A549 treated with AZD9567 at 1 μM for 4 hours (cell line): ENCODE results near the gene ZNF253. TPM values are rescaled to one million over a fixed set of nuclear protein-coding genes. Genes with fewer than 3 reads are reported as not detected.

Source experiments
- total RNA-seq: library from RNA; stranded (reverse); fragments of 200-300 nt; extraction: Qiagen RNA extraction; gene quantifications from 5 replicates; pipeline ENCODE4 v1.2.3, GENCODE V29; 2022; ENCODE audit not compliant: insufficient read depth

ZNF253 gene
- total RNA-seq: not detected in 5 replicates

DNA sequence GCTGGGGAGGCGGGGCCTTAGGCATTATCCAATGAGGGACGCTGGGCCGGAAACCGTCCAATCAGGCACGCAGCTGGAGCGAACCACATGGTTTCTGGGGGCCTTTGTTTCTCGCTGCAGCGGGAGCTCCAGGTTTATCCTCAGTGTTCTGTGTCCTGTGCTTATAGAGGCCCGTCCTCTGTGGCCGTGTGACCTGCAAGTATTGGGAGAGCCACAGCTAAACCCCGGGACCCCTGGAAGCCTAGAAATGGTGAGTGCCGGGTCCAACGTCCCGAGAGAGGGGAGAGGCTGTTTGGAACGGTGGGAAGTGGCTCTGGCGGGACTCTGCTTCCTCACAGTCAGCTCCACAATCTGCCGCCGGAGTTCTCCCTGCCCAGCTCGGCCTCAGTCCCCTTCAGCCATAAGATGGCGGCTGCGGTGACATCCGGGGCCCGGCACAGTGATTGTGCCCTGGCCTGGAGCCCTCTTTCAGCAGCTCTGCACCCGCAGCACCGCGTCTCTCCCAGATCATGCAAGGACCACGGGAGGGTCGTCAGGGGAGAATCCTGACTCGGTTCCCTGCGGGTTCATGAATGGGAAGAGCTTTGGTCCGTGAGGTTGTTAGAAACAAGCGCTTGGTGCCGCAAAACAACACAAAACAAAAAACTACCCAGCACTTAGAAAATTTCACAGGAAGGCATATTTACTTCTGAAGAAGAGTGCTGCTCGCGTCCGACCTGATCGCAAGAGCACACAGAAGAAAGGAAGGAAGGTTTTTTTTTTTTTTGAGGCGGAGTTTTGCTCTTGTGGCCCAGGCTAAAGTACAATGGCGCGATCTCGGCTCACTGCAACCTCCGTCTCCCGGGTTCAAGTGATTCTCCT, at the start of gene ZNF253:
ZNF253 (plus strand) TSS at position 133 of the 861 bp plus-strand sequence; CDS start at position 248, 115 bp downstream.

DNA sequence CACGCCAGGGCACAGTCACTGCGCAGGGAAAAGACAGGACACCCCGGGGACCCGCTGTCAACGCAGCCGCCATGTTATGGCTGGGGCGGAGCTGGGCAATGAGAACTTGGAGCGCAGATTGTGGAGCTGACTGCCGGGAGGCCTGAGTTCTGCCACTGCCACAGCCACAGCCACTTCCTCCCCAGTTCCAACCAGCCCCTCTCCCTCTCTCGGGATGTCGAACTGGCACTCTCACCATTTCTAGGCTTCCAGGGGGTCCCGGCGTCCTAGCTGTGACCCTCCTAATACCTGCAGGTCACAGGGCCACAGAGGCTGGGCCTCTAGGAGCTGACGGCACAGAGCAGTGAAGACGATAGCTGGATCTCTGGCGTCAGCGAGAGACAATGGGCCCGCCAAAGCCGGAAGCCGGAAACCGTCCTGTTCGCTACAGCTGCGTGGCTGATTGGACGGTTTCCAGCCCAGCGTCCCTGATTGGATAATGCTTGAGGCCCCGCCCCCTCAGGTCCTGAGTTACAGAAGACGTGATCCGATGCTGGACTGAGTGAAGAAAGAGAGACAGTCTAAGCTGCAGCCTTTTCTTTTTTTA, 44.2 kb upstream of the ZNF253 start, which contains the start of gene ZNF506:
ZNF506 (minus strand) TSS at position 385 of the 586 bp plus-strand sequence; CDS start at position 238, 147 bp downstream.

DNA sequence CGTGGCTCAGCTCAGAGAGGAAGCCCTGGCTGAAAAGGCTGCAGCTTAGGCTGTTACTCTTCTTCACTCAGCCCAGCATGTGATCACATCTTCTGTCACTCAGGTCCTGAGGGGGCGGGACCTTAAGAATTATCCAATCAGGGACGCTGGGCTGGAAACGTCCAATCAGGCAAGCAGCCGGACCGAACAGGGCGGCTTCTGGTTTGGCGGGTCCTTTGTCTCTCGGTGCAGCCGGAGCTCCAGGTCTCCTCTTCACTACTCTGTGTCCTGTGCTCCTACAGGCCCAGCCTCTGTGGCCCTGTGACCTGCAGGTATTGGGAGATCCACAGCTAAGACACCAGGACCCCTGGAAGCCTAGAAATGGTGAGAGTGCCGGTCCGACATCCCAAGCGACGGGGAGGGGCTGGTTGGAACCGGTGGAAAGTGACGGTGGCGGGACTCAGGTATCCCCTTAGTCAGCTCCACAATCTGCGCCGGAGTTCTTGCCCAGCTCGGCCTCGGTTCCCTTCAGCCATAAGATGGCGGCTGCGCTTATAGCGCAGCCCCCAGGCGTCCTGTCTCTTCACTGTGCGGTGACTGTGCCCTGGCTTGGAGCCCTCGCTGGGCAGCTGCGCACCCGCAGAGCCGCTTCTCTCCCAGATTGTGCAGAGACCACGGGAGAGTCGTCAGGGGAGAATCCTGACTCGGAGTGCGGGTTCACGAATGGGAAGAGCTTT, 35.2 kb downstream of the ZNF253 start, which contains the start of gene ZNF93:
ZNF93 (plus strand) TSS at position 218 of the 716 bp plus-strand sequence; CDS start at position 361, 143 bp downstream.

Other genes starting within 250 kb of the ZNF253 start
- gene PBX4, start 247.2 kb upstream of the ZNF253 start, total RNA-seq: 1.5 to 1.9 TPM (median 1.7 TPM) in 4 of 5 replicates, not detected in the other
- gene LPAR2, start 237.7 kb upstream of the ZNF253 start, total RNA-seq: 1.5 to 4.2 TPM (median 3.9 TPM) in 5 replicates
- gene GMIP, start 222.2 kb upstream of the ZNF253 start, total RNA-seq: 3.7 to 6.1 TPM (median 5.3 TPM) in 5 replicates
- gene ATP13A1, start 202.2 kb upstream of the ZNF253 start, total RNA-seq: 23.5 to 35.6 TPM (median 34.4 TPM) in 5 replicates
- 3.4 to 7.2 TPM (median 4.0 TPM) in 5 replicates for gene ZNF101, start 197.0 kb upstream of the ZNF253 start, total RNA-seq
- 2.1 to 2.4 TPM (median 2.2 TPM) in 5 replicates for gene ZNF14, start 132.8 kb upstream of the ZNF253 start, total RNA-seq
- 0.14 to 0.30 TPM (median 0.17 TPM) in 4 of 5 replicates, not detected in the other for gene ZNF506, start 44.1 kb upstream of the ZNF253 start, total RNA-seq
- gene ZNF93, start 35.1 kb downstream of the ZNF253 start, total RNA-seq: not detected in 5 replicates
- not detected in 5 replicates for gene ZNF682, start 173.6 kb downstream of the ZNF253 start, total RNA-seq
- not detected in 5 replicates for gene ZNF90, start 212.1 kb downstream of the ZNF253 start, total RNA-seq